ENCODE measurements around the gene SKP1. TPM values are rescaled to one million over a fixed set of nuclear protein-coding genes. Genes with fewer than 3 reads are reported as not detected.

The SKP1 gene
- total and polyA plus RNA-seq, 7 donors, result 193 to 938 (median 320) TPM

GRCh38 chr5:134113363-134113889, 63.3 kb downstream of the SKP1 start:
- DNase-seq, result no peak
- intact Hi-C loops (cut with DNase I), result no loop called here
- TF ChIP-seq POLR2AphosphoS5 (IDR thresholded peaks at IDR 0.05), result no peak
- Histone ChIP-seq H3K4me1 (peaks cover 0 to 21% (median 15%) of the 10 kb centered on the region in 4 donors), H3K27me3 (peaks cover 9 to 44% (median 12%) of the 10 kb centered on the region in 3 donors), H3K27ac (no peak overlapping the region), H3K36me3 (no peaks in the 10 kb centered on the region), H3K4me3 (peak overlapping the region; percentile 38 to 53 (median 46)), H3K9me3 (no peaks in the 10 kb centered on the region)
- 10 to 16% methylated on average over 30 of the region's 30 CpGs for WGBS, 2 donors

- H3K4me3 ChIP-seq, result peak overlapping the region in 1 of 4 donors; percentile 53
- intact Hi-C loops (cut with DNase I), result no loop called here
- no peaks in the 10 kb centered on the region for H3K9me3 ChIP-seq
- WGBS, 2 donors, result 55 to 70% methylated on average over 18 of the region's 18 CpGs
- no peaks in the 10 kb centered on the region for H3K36me3 ChIP-seq
- H3K4me1 ChIP-seq, result peaks cover 0 to 21% (median 15%) of the 10 kb centered on the region in 4 donors
- DNase-seq, result no peak
- H3K27ac ChIP-seq, result no peak overlapping the region
- peaks cover 9 to 44% (median 12%) of the 10 kb centered on the region in 3 donors for H3K27me3 ChIP-seq
- TF ChIP-seq POLR2AphosphoS5 (IDR thresholded peaks at IDR 0.05), result no peak
- no peak for TF ChIP-seq POLR2A (IDR thresholded peaks at IDR 0.05)
- no peak for TF ChIP-seq CTCF (IDR thresholded peaks at IDR 0.05)
- no peak for TF ChIP-seq EP300 (IDR thresholded peaks at IDR 0.05)
These were observed 63.9 kb downstream of the SKP1 start for GRCh38 chr5:134112726-134113362.

GRCh38 chr5:134111741-134112647, 64.8 kb downstream of the SKP1 start:
- H3K36me3 ChIP-seq, result no peaks in the 10 kb centered on the region
- no peak for DNase-seq
- 78 to 85% methylated on average over 6 of the region's 6 CpGs for WGBS, 2 donors
- no peak for TF ChIP-seq CTCF (IDR thresholded peaks at IDR 0.05)
- TF ChIP-seq POLR2A (IDR thresholded peaks at IDR 0.05), result no peak
- intact Hi-C loops (cut with DNase I), result no loop called here
- H3K9me3 ChIP-seq, result no peaks in the 10 kb centered on the region
- no peak overlapping the region for H3K27ac ChIP-seq
- H3K4me1 ChIP-seq, result peaks cover 0 to 21% (median 15%) of the 10 kb centered on the region in 4 donors
- H3K27me3 ChIP-seq, result peaks cover 9 to 44% (median 12%) of the 10 kb centered on the region in 3 donors
- H3K4me3 ChIP-seq, result no peak overlapping the region

GRCh38 chr5:134110382-134110781, 66.4 kb downstream of the SKP1 start:
- Histone ChIP-seq H3K4me1 (peaks cover 0 to 18% (median 15%) of the 10 kb centered on the region in 4 donors), H3K27me3 (peaks cover 9 to 44% (median 12%) of the 10 kb centered on the region in 3 donors), H3K9me3 (no peaks in the 10 kb centered on the region), H3K36me3 (no peaks in the 10 kb centered on the region), H3K4me3 (no peak overlapping the region), H3K27ac (no peak overlapping the region)
- intact Hi-C loops (cut with DNase I), result no loop called here
- TF ChIP-seq EP300 (IDR thresholded peaks at IDR 0.05), result no peak
- TF ChIP-seq CTCF (IDR thresholded peaks at IDR 0.05), result no peak
- no peak for TF ChIP-seq POLR2AphosphoS5 (IDR thresholded peaks at IDR 0.05)
- no peak for TF ChIP-seq POLR2A (IDR thresholded peaks at IDR 0.05)
- WGBS, 2 donors, result 63 to 83% methylated on average over 10 of the region's 10 CpGs
- no peak for DNase-seq

GRCh38 chr5:134107779-134108178, 69.0 kb downstream of the SKP1 start:
- no peak overlapping the region for H3K27ac ChIP-seq
- peaks cover 2 to 31% (median 2%) of the 10 kb centered on the region in 3 donors for H3K27me3 ChIP-seq
- no peaks in the 10 kb centered on the region for H3K4me1 ChIP-seq
- intact Hi-C loops (cut with DNase I), result no loop called here
- TF ChIP-seq CTCF (IDR thresholded peaks at IDR 0.05) (no peak), EP300 (IDR thresholded peaks at IDR 0.05) (no peak), POLR2AphosphoS5 (IDR thresholded peaks at IDR 0.05) (no peak), POLR2A (IDR thresholded peaks at IDR 0.05) (no peak)
- H3K9me3 ChIP-seq, result no peaks in the 10 kb centered on the region
- no peaks in the 10 kb centered on the region for H3K36me3 ChIP-seq
- no peak for DNase-seq
- no peak overlapping the region for H3K4me3 ChIP-seq
- 96 to 98% methylated on average over 3 of the region's 3 CpGs for WGBS, 2 donors
